ENCODE results near the gene LGI1.
"Not testable (repeated sequence)": the region's sequence is repeated elsewhere in the genome, so short reads cannot be mapped to it uniquely, and the experiment has no call there.

Gene LGI1

GRCh38 chr10:93821051-93821772 lies 63.5 kb downstream of the LGI1 start:
- TF ChIP-seq CTCF (conservative IDR thresholded peaks at IDR 0.05; ENCODE audit: low read depth, low read length): peak; percentile 66
- H3K4me3 ChIP-seq (ENCODE audit: low read length): no peak overlapping the region
- DNase-seq (ENCODE audit: low read depth): no peak

DNA sequence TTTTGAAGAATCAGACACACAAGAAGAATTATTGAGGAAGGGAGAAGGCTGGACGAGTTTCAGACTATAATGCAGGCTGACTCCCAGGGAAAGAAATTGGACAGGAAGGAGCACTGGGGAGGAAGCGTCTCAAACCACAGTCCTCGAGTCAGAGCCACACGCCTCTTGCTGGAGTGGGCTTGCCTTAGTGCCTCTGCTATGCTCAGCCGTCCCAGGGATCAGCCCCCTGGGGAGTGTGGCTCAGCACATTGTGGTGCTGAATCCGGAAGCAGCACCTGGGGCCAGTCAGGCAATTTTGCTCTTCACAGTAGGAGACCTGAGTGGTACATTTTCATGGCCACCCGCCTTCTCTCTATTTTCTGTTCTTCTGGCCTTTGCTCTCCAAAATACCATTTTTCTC lies 68.6 kb downstream of the LGI1 start:
- no peak for TF ChIP-seq CTCF (conservative IDR thresholded peaks at IDR 0.05; ENCODE audit: low read depth, low read length)
- DNase-seq (ENCODE audit: low read depth): no peak
- no peak overlapping the region for H3K4me3 ChIP-seq (ENCODE audit: low read length)

DNA sequence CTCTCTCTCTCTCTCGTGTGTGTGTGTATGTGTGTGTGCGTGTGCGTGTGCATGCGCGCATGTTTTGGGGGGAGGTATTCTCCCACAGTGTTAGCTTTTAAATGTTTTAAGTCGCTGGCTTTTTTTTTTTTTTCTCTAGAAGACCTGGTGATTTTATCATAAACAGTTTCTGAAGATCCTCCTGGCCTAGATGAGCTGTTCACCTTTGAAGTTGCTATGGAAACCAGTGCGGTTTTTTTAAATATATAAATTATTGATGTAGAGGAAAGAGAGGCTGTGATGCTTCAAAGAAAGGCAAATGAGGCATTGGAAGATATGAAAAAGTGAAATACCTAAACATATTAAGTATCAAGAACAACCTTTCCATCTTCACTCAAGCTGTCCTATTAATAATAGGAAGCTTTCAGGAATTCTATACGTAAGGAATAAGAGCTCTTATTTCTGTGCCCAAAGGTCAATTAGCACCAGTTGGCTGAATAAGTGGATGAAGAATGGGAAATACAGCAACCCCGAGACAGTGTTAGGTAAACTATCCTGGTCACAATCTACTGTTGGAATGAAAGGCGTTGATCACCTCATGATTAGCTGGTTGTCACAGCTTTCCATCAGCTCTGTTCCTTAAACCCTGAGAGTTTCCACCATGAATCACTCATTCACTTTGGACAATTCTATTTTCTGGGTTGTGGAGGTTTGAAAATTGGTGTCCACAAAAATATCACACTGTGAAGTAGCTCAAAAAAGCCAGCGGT lies 69.5 kb downstream of the LGI1 start:
- no peak for TF ChIP-seq CTCF (conservative IDR thresholded peaks at IDR 0.05; ENCODE audit: low read depth, low read length)
- DNase-seq (ENCODE audit: low read depth): no peak
- no peak overlapping the region for H3K4me3 ChIP-seq (ENCODE audit: low read length)

DNA sequence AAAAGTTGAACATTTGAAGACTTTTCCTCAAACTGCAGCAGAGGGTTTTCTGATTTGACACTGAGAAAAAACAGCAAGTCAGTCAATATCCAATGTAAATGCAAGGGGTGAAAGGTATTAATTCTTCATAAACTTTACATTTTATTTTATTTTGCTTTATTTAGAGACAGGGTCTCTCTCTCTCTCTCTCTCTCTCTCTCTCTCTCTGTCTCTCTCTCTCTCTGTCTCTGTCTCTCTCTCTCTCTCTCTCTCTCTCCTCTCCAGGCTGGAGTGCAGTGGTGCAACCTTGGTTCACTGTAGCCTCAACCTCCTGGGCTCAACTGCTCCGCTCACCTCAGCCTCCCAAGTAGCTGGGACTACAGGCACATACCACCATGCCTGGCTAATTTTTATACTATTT lies 73.3 kb downstream of the LGI1 start:
- DNase-seq (ENCODE audit: low read depth); H3K4me3 ChIP-seq (ENCODE audit: low read length): not testable (repeated sequence)

DNA sequence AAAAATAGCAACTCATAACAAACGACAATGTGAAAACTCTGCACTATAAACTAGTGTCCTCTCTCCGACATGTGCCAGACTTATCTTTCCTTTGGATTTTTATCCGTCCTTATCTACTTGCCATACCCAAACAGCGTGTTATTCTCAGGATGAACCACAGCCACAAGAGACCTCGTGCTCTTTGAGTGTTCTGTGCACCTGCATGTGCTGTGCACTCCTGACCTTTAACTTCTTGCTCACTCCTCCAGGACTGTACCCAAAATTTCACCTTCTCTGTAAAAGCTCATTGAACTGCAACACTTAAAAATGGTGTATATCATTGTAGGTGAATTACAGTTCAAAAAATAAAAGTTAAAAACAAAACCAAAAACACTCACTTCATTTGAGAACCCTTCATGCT lies 78.0 kb downstream of the LGI1 start:
- no peak overlapping the region for H3K4me3 ChIP-seq (ENCODE audit: low read length)
- TF ChIP-seq CTCF (conservative IDR thresholded peaks at IDR 0.05; ENCODE audit: low read depth, low read length): no peak
- no peak for DNase-seq (ENCODE audit: low read depth)

GRCh38 chr10:93837822-93838221 lies 80.1 kb downstream of the LGI1 start:
- no peak for DNase-seq (ENCODE audit: low read depth)
- no peak for TF ChIP-seq CTCF (conservative IDR thresholded peaks at IDR 0.05; ENCODE audit: low read depth, low read length)
- no peak overlapping the region for H3K4me3 ChIP-seq (ENCODE audit: low read length)

DNA sequence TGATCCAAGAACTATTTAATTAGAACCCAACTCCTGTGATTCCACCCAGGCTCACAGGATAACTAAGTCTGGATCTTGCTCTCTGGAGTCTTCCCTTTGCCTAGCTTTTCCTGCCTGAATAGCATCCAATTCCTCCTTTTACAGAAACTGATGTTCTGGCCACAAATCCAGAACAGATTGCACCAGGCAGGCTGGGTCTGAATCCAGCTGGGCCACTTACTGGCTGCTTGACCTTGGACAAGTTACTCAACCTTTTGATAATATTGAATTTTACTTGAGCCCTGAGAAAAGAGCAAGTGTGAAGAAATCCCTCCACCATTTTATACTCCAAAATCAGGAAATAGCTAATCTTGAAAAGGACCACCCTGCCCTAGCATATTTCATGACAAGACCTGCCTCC lies 80.5 kb downstream of the LGI1 start:
- H3K4me3 ChIP-seq (ENCODE audit: low read length): no peak overlapping the region
- no peak for TF ChIP-seq CTCF (conservative IDR thresholded peaks at IDR 0.05; ENCODE audit: low read depth, low read length)
- DNase-seq (ENCODE audit: low read depth): no peak

Data from retinal pigment epithelial cell (primary cell).